Activated CD4-positive, CD25-positive, alpha-beta regulatory T cell treated with anti-CD3 and anti-CD28 coated beads, Interleukin-2, amount 50 U/mL, for 16 hours (primary cell): ENCODE data around the gene TMEM198.

ENCODE experiments used
- DNase-seq: peaks from one replicate; pipeline ENCODE4 v3.0.0-alpha.2; 2020; ENCODE audit warnings: low read depth, low spot score

TMEM198 gene

DNA sequence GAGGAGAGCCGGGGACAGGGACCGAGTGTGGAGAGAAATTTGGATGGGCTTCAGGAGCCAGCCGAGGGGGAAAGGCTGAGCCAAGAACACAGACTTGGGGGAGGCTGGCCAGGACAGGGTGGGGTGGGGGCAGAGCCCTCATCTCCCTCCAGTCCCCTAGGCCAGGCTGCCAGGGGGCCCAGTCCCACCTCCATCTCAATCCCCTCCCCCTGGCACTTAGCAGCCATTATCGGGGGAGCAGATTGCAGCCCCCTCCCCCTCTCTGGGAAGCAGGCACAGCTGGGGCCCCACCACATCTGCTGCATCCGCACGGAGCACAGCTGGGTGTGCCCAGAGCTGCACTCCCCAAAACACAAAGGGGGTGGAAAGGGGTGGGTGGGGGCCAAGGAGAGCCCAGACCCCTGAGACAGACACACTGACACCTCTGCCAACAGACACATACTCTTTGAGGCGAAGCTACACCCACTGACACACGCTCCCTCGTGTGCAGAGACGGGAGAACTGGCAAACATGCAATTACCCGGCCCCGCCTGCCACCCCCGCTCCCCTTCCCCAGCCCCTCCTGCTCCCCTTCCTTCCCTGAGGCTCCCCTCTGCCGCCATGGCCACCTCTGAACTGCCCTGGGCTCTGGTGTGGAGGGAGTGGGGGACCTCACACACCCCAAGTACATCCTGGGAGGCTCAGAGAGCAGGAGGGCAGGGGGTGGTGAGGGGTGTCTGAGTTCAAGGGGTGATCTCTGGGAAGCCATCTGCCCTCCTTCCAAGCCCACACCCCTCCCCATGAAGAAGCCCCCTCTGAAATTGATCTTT lies 34.7 kb upstream of the TMEM198 start:
- DNase-seq, result no peak

GRCh38 chr2:219509780-219510511 lies 33.9 kb upstream of the TMEM198 start:
- DNase-seq, result no peak

- no peak for DNase-seq
Observed at GRCh38 chr2:219510512-219511135, 33.2 kb upstream of the TMEM198 start.

- no peak for DNase-seq
Observed at GRCh38 chr2:219511547-219512325, 32.1 kb upstream of the TMEM198 start.

DNA sequence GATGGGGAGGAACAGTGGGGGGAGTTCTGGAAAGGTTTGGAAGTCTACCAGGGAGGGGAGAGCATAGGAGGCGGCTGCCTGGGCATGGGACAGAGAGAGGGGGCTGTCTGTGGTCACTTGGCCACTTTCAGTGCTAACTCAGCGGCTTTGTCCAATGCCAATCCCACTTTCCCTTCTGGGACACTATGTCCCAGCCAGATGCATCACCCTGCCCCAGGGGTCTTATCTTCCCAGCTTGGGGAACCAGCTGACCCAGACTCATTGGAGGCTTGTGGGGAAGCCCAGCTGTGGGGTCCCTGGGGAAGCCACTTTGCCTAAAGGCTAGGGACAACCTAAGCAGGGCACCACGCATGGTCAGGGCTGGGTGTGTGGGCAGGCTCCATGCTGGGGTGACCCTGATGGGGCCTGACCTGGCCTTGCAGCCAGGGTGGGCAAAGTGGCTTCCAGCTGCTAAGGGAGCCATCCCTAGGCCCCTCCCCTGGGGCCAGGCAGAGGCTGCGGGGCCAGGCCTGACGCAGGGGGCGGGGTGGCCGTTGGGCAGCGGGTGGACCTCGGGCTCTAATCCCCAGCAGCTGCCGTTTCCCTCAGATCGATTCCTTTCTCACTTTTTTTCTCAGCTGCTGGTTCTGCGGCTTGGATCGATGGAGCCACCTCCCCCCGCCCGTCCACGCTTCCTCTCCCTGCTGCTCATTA lies 31.2 kb upstream of the TMEM198 start:
- no peak for DNase-seq

DNA sequence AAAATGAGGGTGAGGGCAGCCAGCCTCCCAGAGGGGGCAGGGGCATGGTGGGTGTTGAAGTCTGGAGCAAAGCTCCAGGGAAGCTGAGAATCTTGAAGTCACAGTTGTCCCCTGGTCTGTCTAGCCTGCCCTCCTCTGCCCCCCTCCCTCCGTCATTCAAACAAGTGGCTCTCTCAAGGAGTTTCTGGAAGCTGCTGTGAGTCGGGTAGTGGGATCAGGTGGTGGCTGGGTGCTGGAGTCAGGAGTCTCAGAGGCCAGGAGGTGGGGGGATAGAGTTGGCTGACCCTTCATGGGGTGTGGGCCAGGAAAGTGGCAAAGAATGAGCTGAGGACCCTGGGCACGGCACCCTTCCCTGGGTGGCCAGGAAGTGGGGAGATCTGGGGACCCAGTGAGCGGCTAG lies 30.0 kb upstream of the TMEM198 start:
- no peak for DNase-seq

DNA sequence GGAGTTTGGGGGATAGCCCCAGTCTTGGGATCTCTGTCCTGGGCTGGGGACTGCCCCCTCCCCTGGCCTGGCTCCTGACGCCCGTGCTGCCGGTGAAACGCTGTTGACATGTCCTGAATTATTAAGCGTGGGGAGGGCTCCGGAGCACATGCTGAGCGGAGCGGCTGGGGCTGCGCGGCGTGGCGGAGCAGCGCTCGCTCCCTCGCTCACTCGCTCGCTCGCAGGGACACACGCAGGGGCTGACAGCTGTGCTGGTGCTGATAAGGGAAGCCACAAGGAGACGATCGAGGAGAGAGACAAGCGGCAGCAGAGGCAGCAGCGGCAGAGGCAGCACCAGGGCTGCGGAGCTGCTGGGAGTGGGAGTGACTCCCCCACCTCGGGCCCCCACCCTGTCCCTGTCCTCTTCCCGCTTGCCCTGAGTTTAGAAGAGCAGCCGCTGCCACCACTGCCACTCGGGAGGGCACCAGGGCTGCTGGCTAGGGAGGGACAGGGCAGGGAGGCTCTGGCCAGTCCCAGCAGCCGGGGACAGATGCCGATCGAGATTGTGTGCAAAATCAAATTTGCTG lies 29.5 kb upstream of the TMEM198 start, which contains the start of gene ASIC4:
Gene ASIC4, plus strand, starts transcription at position 287 of the 566 bp plus-strand sequence. Its CDS starts 243 bp downstream, at position 530.
- no peak for DNase-seq

DNA sequence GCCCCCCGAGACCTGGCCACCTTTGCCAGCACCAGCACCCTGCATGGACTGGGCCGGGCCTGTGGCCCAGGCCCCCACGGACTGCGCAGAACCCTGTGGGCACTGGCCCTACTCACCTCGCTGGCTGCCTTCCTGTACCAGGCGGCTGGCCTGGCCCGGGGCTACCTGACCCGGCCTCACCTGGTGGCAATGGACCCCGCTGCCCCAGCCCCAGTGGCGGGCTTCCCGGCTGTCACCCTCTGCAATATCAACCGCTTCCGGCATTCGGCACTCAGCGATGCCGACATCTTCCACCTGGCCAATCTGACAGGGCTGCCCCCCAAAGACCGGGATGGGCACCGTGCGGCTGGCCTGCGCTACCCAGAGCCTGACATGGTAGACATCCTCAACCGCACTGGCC lies 29.0 kb upstream of the TMEM198 start:
- no peak for DNase-seq

DNA sequence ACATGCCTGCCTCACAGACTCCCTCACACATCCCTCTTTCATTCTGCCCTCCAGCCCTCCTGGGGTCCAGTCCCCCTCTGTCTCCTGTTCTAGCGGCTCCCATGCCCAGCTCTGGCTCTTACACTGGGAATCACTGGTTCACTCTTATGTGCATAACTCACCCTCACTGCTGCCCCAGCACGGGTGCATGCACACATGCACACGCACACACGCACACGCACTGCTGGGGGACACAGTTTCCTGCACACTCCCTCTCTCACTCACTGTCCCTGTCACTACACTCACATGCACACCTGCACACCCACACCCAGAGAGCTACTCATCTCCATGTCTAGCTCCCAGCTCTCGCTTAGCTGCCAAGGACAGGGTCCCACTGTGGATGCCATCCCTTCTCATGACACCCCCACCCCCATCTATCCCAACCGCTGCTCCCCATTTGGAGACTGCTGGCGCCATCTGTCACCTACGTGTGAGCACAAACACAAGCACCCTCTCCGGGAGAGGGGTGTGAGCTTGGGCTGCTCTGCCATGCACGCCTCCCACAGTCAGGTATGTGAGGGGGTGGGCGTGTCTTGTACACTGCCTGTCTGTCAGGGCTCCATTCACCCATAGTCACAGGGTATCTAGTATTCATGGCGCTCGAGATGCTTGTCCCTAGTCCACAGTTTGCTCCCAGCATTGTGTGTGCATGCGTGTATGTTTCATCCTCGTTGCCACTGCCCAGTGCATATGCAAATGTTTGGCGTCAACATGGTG lies 27.8 kb upstream of the TMEM198 start:
- no peak for DNase-seq

DNA sequence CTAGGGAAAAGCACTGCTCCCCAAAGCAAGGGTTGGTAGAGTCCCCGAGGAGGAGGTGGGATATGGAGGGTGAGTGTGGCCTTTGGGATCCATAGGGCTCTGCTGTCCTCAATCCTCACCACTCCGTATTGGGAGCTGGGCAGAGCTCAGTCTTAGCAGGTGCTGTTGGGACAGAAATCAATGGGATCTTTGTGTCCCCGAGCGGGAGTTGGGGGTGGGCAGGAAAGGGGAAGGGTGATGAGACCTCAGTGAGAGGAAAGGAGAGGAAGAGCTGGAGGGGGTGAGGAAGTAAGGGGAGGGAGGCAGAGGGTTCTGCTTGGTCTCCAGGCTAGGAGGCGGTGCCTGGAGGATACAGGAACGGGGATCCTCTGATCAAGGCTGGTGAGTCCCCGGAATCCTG lies 26.9 kb upstream of the TMEM198 start:
- DNase-seq, result no peak

DNA sequence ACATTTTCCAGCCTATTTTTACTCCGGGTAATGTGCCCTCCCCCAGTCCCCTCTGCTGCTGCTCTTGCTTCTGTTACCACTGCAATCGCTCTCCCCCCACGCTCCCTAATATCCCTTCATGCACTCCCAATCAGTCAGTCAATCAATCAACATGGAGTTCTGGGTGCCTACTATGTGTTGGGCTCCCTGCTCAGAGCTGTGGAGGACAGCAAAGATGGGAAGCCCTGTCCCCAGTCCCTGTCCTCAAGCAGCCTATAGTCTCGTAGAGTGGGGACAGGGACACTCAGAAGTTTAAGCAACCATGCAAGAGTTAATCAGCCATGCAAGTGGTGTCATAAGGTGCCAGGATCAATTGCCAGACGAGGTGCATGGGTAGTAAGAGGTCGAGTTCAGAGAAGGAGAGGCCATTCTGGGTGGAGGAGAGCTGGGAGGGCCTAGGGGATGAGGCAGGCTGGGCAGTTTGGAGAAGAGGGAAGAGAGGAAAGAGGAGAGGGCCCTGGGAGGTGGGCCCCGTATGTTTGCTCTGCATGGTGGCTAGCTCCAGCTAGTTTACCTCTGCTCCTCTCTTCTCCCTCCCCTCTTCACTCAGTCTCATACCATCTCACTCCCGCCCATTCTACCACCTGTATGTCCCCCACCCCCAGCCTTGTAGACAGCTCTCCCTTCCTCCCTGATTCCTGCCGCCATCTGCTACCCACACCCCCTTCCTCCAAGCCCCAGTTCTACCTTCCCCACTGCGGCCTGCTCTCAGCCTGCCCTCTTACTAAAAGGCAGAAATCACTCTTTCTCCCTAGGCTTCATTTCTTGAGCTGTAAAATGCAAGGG lies 25.7 kb upstream of the TMEM198 start:
- no peak for DNase-seq

DNA sequence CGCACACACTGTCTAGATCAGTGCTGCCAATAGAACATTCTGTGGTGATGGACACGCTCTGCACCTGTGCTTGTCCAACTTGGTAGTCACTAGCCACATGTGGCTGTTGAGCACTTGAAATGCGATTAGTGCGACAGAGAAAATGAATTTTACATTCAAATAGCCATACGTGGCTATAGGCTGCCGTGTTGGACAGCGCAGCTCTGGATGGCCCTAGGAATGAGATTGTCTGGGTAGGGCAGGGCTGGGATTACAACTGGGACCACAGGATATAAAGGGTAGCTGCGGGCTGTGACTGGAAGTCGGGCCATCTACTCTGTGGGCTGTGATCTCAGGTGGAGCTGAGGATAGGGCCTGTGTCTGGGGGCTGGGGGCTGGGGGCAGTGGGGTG lies 24.3 kb upstream of the TMEM198 start:
- DNase-seq, result no peak

- DNase-seq, result no peak
Observed at GRCh38 chr2:219520079-219520478, 23.7 kb upstream of the TMEM198 start.

DNA sequence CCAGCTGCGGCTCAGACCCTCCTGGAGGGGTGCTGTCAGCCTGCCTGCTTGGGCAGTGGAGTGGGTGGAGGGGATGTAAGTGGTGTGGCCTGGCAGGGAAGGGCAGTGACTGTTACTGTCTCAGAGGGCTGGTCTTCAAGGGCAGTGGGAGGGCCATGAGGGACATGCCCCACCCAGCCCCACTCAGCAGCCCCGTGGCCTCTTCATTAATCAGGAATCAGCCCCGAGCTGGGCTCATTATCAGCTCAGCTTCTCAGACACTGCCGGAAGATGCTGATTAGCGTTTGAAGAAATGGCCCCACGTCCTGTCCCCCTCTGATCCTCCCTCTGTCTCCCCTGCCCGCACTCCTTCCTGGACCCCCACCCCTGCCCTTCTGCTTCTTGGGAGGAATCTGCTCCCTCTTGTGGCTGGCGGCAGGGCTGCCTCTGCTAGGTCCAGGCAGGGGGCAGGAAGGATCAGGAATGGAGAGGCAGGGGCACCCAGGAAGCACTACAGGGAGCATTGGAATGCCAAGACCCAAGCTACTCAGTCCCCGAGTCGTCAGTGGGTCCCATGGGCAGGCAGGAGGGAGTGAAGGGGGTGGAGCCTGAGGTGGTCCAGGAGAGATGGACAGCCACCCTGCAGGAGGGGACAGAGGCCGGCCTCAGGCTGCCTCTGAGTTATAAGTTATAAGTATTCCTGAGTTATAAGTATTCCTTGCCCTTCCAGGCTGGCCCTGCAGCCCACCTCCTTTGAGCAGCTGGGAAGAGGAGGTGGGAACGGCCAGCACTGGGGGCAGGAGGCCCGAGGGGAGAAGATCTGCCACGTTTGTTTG lies 22.6 kb upstream of the TMEM198 start:
- no peak for DNase-seq

GRCh38 chr2:219522111-219523030 lies 21.5 kb upstream of the TMEM198 start:
- no peak for DNase-seq

- DNase-seq, result no peak
Observed at GRCh38 chr2:219523031-219523671, 20.7 kb upstream of the TMEM198 start.

DNA sequence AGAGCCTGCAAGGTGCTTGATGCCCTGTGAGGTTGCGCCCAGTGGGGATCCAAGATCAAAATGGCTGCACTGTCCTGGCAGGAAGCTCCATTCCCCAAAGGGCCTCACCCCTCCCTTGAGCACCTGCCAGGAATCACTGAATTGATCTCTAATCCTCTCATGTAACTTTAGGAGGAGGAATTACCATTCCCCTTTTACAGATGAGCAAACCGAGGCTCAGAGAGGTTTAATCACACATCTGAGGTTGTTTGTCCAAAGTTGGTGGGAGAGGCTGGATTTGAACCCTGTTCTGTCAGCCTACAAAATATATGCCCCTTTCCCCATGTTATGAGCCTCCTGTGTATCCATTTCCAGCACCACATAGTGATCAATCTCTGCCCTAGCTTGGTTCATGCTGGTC lies 19.0 kb upstream of the TMEM198 start:
- no peak for DNase-seq
